NCI-H1092 (cell line): ENCODE results near the gene CDHR5.
"Not testable (repeated sequence)": the region's sequence is repeated elsewhere in the genome, so short reads cannot be mapped to it uniquely, and the experiment has no call there.

Experiments used
- DNase-seq: peaks from one replicate; lab custom pipeline; 2025; lab: John Stamatoyannopoulos, UW

Gene CDHR5

GRCh38 chr11:586376-587316, 38.1 kb downstream of the CDHR5 start:
- DNase-seq: no peak

GRCh38 chr11:584287-584686, 40.5 kb downstream of the CDHR5 start:
- DNase-seq: no peak

GRCh38 chr11:581752-582151, 43.0 kb downstream of the CDHR5 start:
- DNase-seq: no peak

- DNase-seq: no peak
These were observed 43.4 kb downstream of the CDHR5 start for GRCh38 chr11:581342-581741.

GRCh38 chr11:579830-580601, 44.7 kb downstream of the CDHR5 start:
- DNase-seq: no peak

- DNase-seq: no peak
These were observed 46.3 kb downstream of the CDHR5 start for GRCh38 chr11:578276-579035.

- no peak for DNase-seq
These were observed 47.2 kb downstream of the CDHR5 start for GRCh38 chr11:577611-577894.

GRCh38 chr11:576811-577610, 47.7 kb downstream of the CDHR5 start:
- DNase-seq: no peak

- peak; percentile 89 for DNase-seq
These were observed 48.6 kb downstream of the CDHR5 start, which contains the start of gene PHRF1 for GRCh38 chr11:575996-576768. Gene PHRF1 (plus strand): TSS chr11:576470. CDS start chr11:581513, 5,043 bp downstream.

GRCh38 chr11:575313-575995, 49.3 kb downstream of the CDHR5 start:
- peak; percentile 73 for DNase-seq

- no peak for DNase-seq
These were observed 50.0 kb downstream of the CDHR5 start for GRCh38 chr11:574632-575312.

- not testable (repeated sequence) for DNase-seq
These were observed 50.7 kb downstream of the CDHR5 start for GRCh38 chr11:574031-574570.

- no peak for DNase-seq
These were observed 51.5 kb downstream of the CDHR5 start for GRCh38 chr11:573146-573759.

- no peak for DNase-seq
These were observed 53.0 kb downstream of the CDHR5 start for GRCh38 chr11:571802-572185.

- no peak for DNase-seq
These were observed 55.4 kb downstream of the CDHR5 start for GRCh38 chr11:569158-569885.

GRCh38 chr11:568306-569157, 56.2 kb downstream of the CDHR5 start:
- peak; percentile 91 for DNase-seq

- no peak for DNase-seq
These were observed 57.0 kb downstream of the CDHR5 start for GRCh38 chr11:567629-568292.
